HepG2 (cell line): ENCODE measurements around the gene H2AZ2. TPM values are rescaled to one million over a fixed set of nuclear protein-coding genes. Genes with fewer than 3 reads are reported as not detected.

ENCODE experiments used
- ATAC-seq: fragments of 200-7000 bp; cut with Tn5 transposase; 3 replicates; pipeline ENCODE4 v1.9.1; 2020; ENCODE audit warnings: mild to moderate bottlenecking, moderate library complexity
- BruUV-seq: library from RNA; stranded (reverse); fragments of 400-500 nt; replicated peaks from 2 replicates; lab custom pipeline; 2021; lab: Mats Ljungman, UMichigan
- CTCF ChIA-PET: fragments of 300-600 bp; formaldehyde crosslinking; extraction: SDS; loops from one replicate; lab custom pipeline; 2021; ENCODE audit warnings: low total read pairs, inconsistent platforms, low intra/inter-chr PET ratio; lab: Yijun Ruan, JAX
- POLR2A ChIA-PET: fragments of 350-600 bp; sonication (Branson Sonifier 250); formaldehyde crosslinking; loops from one replicate; lab custom pipeline; 2020; ENCODE audit warnings: antibody characterized with exemption, inconsistent platforms; lab: Yijun Ruan, JAX
- DNase-seq: peaks from one replicate; pipeline ENCODE4 v3.0.0-alpha.2; 2015; ENCODE audit warnings: low spot score
- FAIRE-seq: peaks from 3 replicates; lab custom pipeline; 2011; peaks lifted over from hg19 to GRCh38; lab: Jason Lieb, UNC
- H2AFZ ChIP-seq: one replicate; pipeline ENCODE4 v1.6.1; 2011; ENCODE audit warnings: low read length, inconsistent platforms
- H3K27ac ChIP-seq: fragments of 300-600 bp; 3 replicates; pipeline ENCODE4 v1.8.0; 2011; ENCODE audit warnings: mixed run types, mild to moderate bottlenecking, mixed read lengths, low read length, inconsistent platforms; ENCODE audit not compliant: insufficient read depth; ENCODE audit errors: extremely low read length
- H3K27me3 ChIP-seq, 2 experiments: fragments of 200-600 bp in 1 of 2; 2 replicates in 1 of 2; 3 replicates in 1 of 2; pipeline versions ENCODE4 v1.6.0 to v1.8.0; 2011; ENCODE audit warnings: low read length in 2 of 2, mild to moderate bottlenecking in 2 of 2, moderate library complexity in 2 of 2, inconsistent platforms in 1 of 2; ENCODE audit not compliant: insufficient read depth in 2 of 2, control insufficient read depth in 1 of 2
- H3K36me3 ChIP-seq, 2 experiments: fragments of 200-600 bp in 1 of 2; replicated peaks in 1 of 2; 2 replicates in 1 of 2; 3 replicates in 1 of 2; pipeline versions ENCODE4 v1.5.1 to v1.8.0; 2011; ENCODE audit warnings: low read length in 2 of 2, inconsistent platforms in 1 of 2; ENCODE audit not compliant: insufficient read depth in 2 of 2, control insufficient read depth in 1 of 2
- H3K4me1 ChIP-seq: 2 replicates; pipeline ENCODE4 v1.5.1; 2012; ENCODE audit warnings: low read length, inconsistent platforms; ENCODE audit not compliant: insufficient read depth
- H3K4me2 ChIP-seq: 2 replicates; pipeline ENCODE4 v1.6.0; 2011; ENCODE audit warnings: low read depth, low read length, inconsistent platforms
- H3K4me3 ChIP-seq, 3 experiments: fragments of 200-600 bp in 1 of 3; sonication (generic), shearing (Covaris generic) in 1 of 3; replicated peaks in 1 of 3; 2 replicates each; pipeline ENCODE4 v1.5.1; 2011 to 2016; ENCODE audit warnings: low read length in 3 of 3, inconsistent platforms in 2 of 3, low read depth in 2 of 3, mild to moderate bottlenecking in 2 of 3, control low read depth in 1 of 3, mixed read lengths in 1 of 3; ENCODE audit not compliant: insufficient read depth in 1 of 3
- H3K79me2 ChIP-seq: one replicate; pipeline ENCODE4 v1.6.1; 2011; ENCODE audit warnings: low read length, inconsistent platforms; ENCODE audit not compliant: insufficient read depth
- H3K9ac ChIP-seq: 2 replicates; pipeline ENCODE4 v1.6.0; 2011; ENCODE audit warnings: mild to moderate bottlenecking, low read depth, low read length, inconsistent platforms; ENCODE audit not compliant: insufficient read depth
- H3K9me3 ChIP-seq: 2 replicates; pipeline ENCODE4 v1.5.1; 2012; ENCODE audit warnings: mild to moderate bottlenecking, low read length
- H4K20me1 ChIP-seq: 2 replicates; pipeline ENCODE4 v1.6.0; 2011; ENCODE audit warnings: inconsistent platforms, mild to moderate bottlenecking, low read length, moderate library complexity; ENCODE audit not compliant: insufficient read depth
- KAT7 ChIP-seq: IDR thresholded peaks from 2 replicates; pipeline ENCODE4 v1.6.1; 2018; ENCODE audit warnings: borderline replicate concordance, missing compliant biosample characterization
- NBN ChIP-seq: fragments of 450-650 bp; conservative IDR thresholded peaks from 2 replicates; pipeline ENCODE4 v1.6.1; 2017
- NCOA2 ChIP-seq: sonication (generic); formaldehyde crosslinking; IDR thresholded peaks from 2 replicates; pipeline ENCODE4 v1.8.0; 2022; ENCODE audit warnings: inconsistent platforms
- NRL ChIP-seq: sonication (generic); formaldehyde crosslinking; IDR thresholded peaks from 2 replicates; pipeline ENCODE4 v1.5.0; 2020; ENCODE audit warnings: missing genetic modification reagents, mild to moderate bottlenecking, moderate library complexity, borderline replicate concordance
- ZNF800 ChIP-seq: sonication (generic); formaldehyde crosslinking; IDR thresholded peaks from 2 replicates; pipeline ENCODE4 v1.4.0; 2020; ENCODE audit warnings: missing genetic modification reagents
- ZSCAN31 ChIP-seq: sonication (generic); formaldehyde crosslinking; IDR thresholded peaks from 2 replicates; pipeline ENCODE4 v1.5.0; 2020; ENCODE audit warnings: low read depth, mild to moderate bottlenecking, missing genetic modification reagents
- WGBS: methylation state at CpG from one replicate; pipeline ENCODE4 v1.1.6; 2017; ENCODE audit warnings: low lambda C conversion rate; 5-methylcytosine and 5-hydroxymethylcytosine counted together
- in situ Hi-C: cut with HindIII; loops from 2 replicates; pipeline ENCODE4 v1.10.0; 2017; ENCODE audit warnings: low pct_unique_long_range_greater_than_20kb; ENCODE audit not compliant: extremely low pct_ligation_motif_present
- intact Hi-C: fragments of 100-400 bp; cut with micrococcal nuclease; formaldehyde crosslinking; loops from one replicate; pipeline ENCODE4 v1.10.0; 2022; ENCODE audit not compliant: unreplicated experiment
- polyA plus RNA-seq, 8 experiments: library from polyadenylated mRNA; depleted of rRNA in 3 of 8; stranded (reverse) in 7 of 8; unstranded in 1 of 8; fragments of >200 nt; fragmentation: Illumina TruSeq in 4 of 8; extraction: Trizol in 4 of 8; gene quantifications; 2 replicates each; pipeline versions ENCODE4 v1.2.1 to v1.2.3, GENCODE V29; 2011 to 2016; ENCODE audit warnings: low read depth in 4 of 8, missing spikeins in 1 of 8, mixed read lengths in 1 of 8; ENCODE audit not compliant: insufficient read depth in 1 of 8
- total RNA-seq, 5 experiments: library from RNA; depleted of rRNA; stranded (reverse); fragments of >200 nt; fragmentation: Illumina TruSeq; extraction: Trizol; gene quantifications; 2 replicates each; pipeline ENCODE4 v1.2.3, GENCODE V29; 2016; ENCODE audit warnings: low read depth in 1 of 5
- TF ChIP-seq, protein P1 (sequence below): sonication (generic); formaldehyde crosslinking; IDR thresholded peaks from 2 replicates; pipeline ENCODE4 v1.4.0; 2020; ENCODE audit warnings: mild to moderate bottlenecking, missing genetic modification reagents
- TF ChIP-seq, protein P2 (sequence below): sonication (generic); formaldehyde crosslinking; IDR thresholded peaks from 2 replicates; pipeline ENCODE4 v1.5.0; 2020; ENCODE audit warnings: mild to moderate bottlenecking, missing genetic modification reagents

Gene H2AZ2
- total and polyA plus RNA-seq, 2 of the 13 experiments (the other 11 are each of a cell fraction or from before 2014, with no cell fraction given) = 121 to 223 TPM

GRCh38 chr7:44889086-44889781 lies 41.3 kb upstream of the H2AZ2 start:
- no TSS peak for BruUV-seq
- Histone ChIP-seq H3K4me2 (no peak overlapping the region), H3K36me3 (no peaks in the 10 kb centered on the region), H3K27me3 (no peaks in the 10 kb centered on the region), H3K4me1 (peaks cover 24% of the 10 kb centered on the region), H3K4me3 (no peak overlapping the region), H3K27ac (no peak overlapping the region), H3K9ac (no peak overlapping the region), H4K20me1 (0 out of 2 replicates have a peak, but pooled peaks cover under 1% of the 10 kb centered on the region), H3K79me2 (peaks cover 7% of the 10 kb centered on the region), H3K9me3 (no peaks in the 10 kb centered on the region), H2AFZ (no peak overlapping the region)
- intact Hi-C loops (no loop called here), in situ Hi-C loops (no loop called here)
- no peak for TF ChIP-seq NRL (CRISPR knock-in tag)
- TF ChIP-seq ZSCAN31 (CRISPR knock-in tag) = no peak
- TF ChIP-seq, protein P1, sequence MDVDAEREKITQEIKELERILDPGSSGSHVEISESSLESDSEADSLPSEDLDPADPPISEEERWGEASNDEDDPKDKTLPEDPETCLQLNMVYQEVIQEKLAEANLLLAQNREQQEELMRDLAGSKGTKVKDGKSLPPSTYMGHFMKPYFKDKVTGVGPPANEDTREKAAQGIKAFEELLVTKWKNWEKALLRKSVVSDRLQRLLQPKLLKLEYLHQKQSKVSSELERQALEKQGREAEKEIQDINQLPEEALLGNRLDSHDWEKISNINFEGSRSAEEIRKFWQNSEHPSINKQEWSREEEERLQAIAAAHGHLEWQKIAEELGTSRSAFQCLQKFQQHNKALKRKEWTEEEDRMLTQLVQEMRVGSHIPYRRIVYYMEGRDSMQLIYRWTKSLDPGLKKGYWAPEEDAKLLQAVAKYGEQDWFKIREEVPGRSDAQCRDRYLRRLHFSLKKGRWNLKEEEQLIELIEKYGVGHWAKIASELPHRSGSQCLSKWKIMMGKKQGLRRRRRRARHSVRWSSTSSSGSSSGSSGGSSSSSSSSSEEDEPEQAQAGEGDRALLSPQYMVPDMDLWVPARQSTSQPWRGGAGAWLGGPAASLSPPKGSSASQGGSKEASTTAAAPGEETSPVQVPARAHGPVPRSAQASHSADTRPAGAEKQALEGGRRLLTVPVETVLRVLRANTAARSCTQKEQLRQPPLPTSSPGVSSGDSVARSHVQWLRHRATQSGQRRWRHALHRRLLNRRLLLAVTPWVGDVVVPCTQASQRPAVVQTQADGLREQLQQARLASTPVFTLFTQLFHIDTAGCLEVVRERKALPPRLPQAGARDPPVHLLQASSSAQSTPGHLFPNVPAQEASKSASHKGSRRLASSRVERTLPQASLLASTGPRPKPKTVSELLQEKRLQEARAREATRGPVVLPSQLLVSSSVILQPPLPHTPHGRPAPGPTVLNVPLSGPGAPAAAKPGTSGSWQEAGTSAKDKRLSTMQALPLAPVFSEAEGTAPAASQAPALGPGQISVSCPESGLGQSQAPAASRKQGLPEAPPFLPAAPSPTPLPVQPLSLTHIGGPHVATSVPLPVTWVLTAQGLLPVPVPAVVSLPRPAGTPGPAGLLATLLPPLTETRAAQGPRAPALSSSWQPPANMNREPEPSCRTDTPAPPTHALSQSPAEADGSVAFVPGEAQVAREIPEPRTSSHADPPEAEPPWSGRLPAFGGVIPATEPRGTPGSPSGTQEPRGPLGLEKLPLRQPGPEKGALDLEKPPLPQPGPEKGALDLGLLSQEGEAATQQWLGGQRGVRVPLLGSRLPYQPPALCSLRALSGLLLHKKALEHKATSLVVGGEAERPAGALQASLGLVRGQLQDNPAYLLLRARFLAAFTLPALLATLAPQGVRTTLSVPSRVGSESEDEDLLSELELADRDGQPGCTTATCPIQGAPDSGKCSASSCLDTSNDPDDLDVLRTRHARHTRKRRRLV (CRISPR knock-in tag) = no peak
- TF ChIP-seq ZNF800 (CRISPR knock-in tag) = no peak
- TF ChIP-seq NBN = no peak
- TF ChIP-seq NCOA2 (CRISPR knock-in tag) = no peak
- no peak for TF ChIP-seq KAT7 (CRISPR knock-in tag)
- TF ChIP-seq, protein P2, sequence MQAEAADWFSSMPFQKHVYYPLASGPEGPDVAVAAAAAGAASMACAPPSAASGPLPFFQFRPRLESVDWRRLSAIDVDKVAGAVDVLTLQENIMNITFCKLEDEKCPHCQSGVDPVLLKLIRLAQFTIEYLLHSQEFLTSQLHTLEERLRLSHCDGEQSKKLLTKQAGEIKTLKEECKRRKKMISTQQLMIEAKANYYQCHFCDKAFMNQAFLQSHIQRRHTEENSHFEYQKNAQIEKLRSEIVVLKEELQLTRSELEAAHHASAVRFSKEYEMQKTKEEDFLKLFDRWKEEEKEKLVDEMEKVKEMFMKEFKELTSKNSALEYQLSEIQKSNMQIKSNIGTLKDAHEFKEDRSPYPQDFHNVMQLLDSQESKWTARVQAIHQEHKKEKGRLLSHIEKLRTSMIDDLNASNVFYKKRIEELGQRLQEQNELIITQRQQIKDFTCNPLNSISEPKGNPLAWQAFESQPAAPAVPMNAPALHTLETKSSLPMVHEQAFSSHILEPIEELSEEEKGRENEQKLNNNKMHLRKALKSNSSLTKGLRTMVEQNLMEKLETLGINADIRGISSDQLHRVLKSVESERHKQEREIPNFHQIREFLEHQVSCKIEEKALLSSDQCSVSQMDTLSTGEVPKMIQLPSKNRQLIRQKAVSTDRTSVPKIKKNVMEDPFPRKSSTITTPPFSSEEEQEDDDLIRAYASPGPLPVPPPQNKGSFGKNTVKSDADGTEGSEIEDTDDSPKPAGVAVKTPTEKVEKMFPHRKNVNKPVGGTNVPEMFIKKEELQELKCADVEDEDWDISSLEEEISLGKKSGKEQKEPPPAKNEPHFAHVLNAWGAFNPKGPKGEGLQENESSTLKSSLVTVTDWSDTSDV (CRISPR knock-in tag) = no peak
- WGBS = 33% methylated on average over 5 of the region's 5 CpGs
- CTCF ChIA-PET = no interaction called here
- DNase-seq (no peak), ATAC-seq (no peak), FAIRE-seq (no peak)
- POLR2A ChIA-PET = no interaction called here
